ENCODE results near the gene ASAP3.

DNA sequence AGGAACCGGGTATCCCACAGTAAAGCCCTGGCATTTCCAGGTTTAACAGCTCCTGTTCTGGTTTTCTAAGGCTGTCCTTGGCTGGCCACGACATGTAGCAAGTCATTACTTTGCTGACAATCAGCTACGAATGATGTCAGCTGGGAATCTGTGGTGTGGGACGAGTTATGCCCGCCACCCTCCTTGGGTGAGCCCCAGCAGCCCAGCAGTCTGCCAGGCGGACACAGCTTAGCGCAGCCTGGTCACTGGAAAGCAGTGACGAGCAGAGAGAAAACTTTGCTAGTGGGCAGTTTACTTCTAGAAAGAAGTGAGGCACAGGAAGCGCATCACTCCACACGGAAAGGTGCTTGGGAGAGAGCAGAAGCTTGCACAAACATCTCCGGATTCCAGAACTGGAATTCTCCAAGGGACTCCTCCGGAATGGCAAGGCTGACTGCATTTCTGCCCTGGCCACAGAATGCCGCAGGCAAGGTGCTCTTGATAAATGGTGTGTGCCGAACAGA is 98.8 kb downstream of the ASAP3 start:
- TF ChIP-seq, protein P1, sequence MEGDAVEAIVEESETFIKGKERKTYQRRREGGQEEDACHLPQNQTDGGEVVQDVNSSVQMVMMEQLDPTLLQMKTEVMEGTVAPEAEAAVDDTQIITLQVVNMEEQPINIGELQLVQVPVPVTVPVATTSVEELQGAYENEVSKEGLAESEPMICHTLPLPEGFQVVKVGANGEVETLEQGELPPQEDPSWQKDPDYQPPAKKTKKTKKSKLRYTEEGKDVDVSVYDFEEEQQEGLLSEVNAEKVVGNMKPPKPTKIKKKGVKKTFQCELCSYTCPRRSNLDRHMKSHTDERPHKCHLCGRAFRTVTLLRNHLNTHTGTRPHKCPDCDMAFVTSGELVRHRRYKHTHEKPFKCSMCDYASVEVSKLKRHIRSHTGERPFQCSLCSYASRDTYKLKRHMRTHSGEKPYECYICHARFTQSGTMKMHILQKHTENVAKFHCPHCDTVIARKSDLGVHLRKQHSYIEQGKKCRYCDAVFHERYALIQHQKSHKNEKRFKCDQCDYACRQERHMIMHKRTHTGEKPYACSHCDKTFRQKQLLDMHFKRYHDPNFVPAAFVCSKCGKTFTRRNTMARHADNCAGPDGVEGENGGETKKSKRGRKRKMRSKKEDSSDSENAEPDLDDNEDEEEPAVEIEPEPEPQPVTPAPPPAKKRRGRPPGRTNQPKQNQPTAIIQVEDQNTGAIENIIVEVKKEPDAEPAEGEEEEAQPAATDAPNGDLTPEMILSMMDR (IDR thresholded peaks at IDR 0.05), result no peak
- no peak for TF ChIP-seq POLR2A (IDR thresholded peaks at IDR 0.05)

All from adrenal gland (tissue), 5 donors.